SK-N-SH treated with all-trans-retinoic acid at 6 μM for 48 hours (cell line): Measurements from ENCODE around the gene CSF3R.
"Not testable (repeated sequence)": the region's sequence is repeated elsewhere in the genome, so short reads cannot be mapped to it uniquely, and the experiment has no call there.

Experiments used
- ATAC-seq: fragments of 200-7000 bp; cut with Tn5 transposase; 3 replicates; pipeline ENCODE4 v1.9.1; 2020; ENCODE audit warnings: mild to moderate bottlenecking, moderate library complexity
- BACH2 ChIP-seq: fragments of 250-450 bp; sonication (Bioruptor Pico); IDR thresholded peaks from 2 replicates; pipeline ENCODE4 v1.9.0; 2021; ENCODE audit warnings: mild to moderate bottlenecking, borderline replicate concordance
- CSDC2 ChIP-seq: fragments of 250-450 bp; sonication (Bioruptor Pico); IDR thresholded peaks from 2 replicates; pipeline ENCODE4 v1.5.0; 2020; ENCODE audit warnings: mild to moderate bottlenecking, moderate library complexity
- ESRRG ChIP-seq: fragments of 250-450 bp; sonication (Bioruptor Pico); IDR thresholded peaks from 2 replicates; pipeline ENCODE4 v1.6.1; 2021; ENCODE audit warnings: mild to moderate bottlenecking
- ISL1 ChIP-seq: fragments of 250-450 bp; sonication (Bioruptor Pico); IDR thresholded peaks from 2 replicates; pipeline ENCODE4 v2.1.2; 2022; ENCODE audit warnings: mild to moderate bottlenecking, moderate library complexity
- OSR1 ChIP-seq: fragments of 250-450 bp; sonication (Bioruptor Pico); IDR thresholded peaks from 2 replicates; pipeline ENCODE4 v1.8.0; 2022; ENCODE audit warnings: moderate library complexity, mild to moderate bottlenecking, inconsistent platforms
- PPARA ChIP-seq: fragments of 250-450 bp; sonication (Bioruptor Pico); IDR thresholded peaks from 2 replicates; pipeline ENCODE4 v1.5.0; 2020; ENCODE audit warnings: mild to moderate bottlenecking, borderline replicate concordance
- SNAI2 ChIP-seq: fragments of 250-450 bp; sonication (Bioruptor Pico); IDR thresholded peaks from 2 replicates; pipeline ENCODE4 v1.5.0; 2020; ENCODE audit warnings: mild to moderate bottlenecking, moderate library complexity
- TCF4 ChIP-seq: fragments of 250-450 bp; sonication (Bioruptor Pico); IDR thresholded peaks from 2 replicates; pipeline ENCODE4 v1.8.0; 2021; ENCODE audit warnings: mild to moderate bottlenecking, moderate library complexity, borderline replicate concordance
- TOX ChIP-seq: fragments of 250-450 bp; sonication (Bioruptor Pico); IDR thresholded peaks from 2 replicates; pipeline ENCODE4 v1.8.0; 2021; ENCODE audit warnings: mild to moderate bottlenecking, moderate library complexity, borderline replicate concordance
- ZC3H10 ChIP-seq: fragments of 250-450 bp; sonication (Bioruptor Pico); IDR thresholded peaks from 2 replicates; pipeline ENCODE4 v1.5.1; 2021; ENCODE audit warnings: mild to moderate bottlenecking, moderate library complexity
- ZNF70 ChIP-seq: fragments of 450-650 bp; formaldehyde crosslinking; IDR thresholded peaks from 2 replicates; pipeline ENCODE4 v1.5.0; 2020; ENCODE audit warnings: mild to moderate bottlenecking, moderate library complexity
- ZNF8 ChIP-seq: fragments of 450-650 bp; formaldehyde crosslinking; IDR thresholded peaks from 2 replicates; pipeline ENCODE4 v1.5.0; 2020; ENCODE audit warnings: mild to moderate bottlenecking, moderate library complexity
- TF ChIP-seq, protein P1 (sequence below): fragments of 250-450 bp; sonication (Bioruptor Pico); IDR thresholded peaks from 2 replicates; pipeline ENCODE4 v1.5.0; 2020; ENCODE audit warnings: mild to moderate bottlenecking, moderate library complexity
- TF ChIP-seq, protein P2 (sequence below): fragments of 250-450 bp; sonication (Bioruptor Pico); IDR thresholded peaks from 2 replicates; pipeline ENCODE4 v1.5.1; 2021; ENCODE audit warnings: mild to moderate bottlenecking, moderate library complexity
- TF ChIP-seq, protein P3 (sequence below): fragments of 250-450 bp; sonication (Bioruptor Pico); IDR thresholded peaks from 2 replicates; pipeline ENCODE4 v1.8.0; 2020; ENCODE audit warnings: mild to moderate bottlenecking, moderate library complexity, borderline replicate concordance
- TF ChIP-seq, protein P4 (sequence below): fragments of 250-450 bp; sonication (Bioruptor Pico); IDR thresholded peaks from 2 replicates; pipeline ENCODE4 v1.8.0; 2021; ENCODE audit warnings: low read depth, mild to moderate bottlenecking, moderate library complexity, borderline replicate concordance

Gene CSF3R

DNA sequence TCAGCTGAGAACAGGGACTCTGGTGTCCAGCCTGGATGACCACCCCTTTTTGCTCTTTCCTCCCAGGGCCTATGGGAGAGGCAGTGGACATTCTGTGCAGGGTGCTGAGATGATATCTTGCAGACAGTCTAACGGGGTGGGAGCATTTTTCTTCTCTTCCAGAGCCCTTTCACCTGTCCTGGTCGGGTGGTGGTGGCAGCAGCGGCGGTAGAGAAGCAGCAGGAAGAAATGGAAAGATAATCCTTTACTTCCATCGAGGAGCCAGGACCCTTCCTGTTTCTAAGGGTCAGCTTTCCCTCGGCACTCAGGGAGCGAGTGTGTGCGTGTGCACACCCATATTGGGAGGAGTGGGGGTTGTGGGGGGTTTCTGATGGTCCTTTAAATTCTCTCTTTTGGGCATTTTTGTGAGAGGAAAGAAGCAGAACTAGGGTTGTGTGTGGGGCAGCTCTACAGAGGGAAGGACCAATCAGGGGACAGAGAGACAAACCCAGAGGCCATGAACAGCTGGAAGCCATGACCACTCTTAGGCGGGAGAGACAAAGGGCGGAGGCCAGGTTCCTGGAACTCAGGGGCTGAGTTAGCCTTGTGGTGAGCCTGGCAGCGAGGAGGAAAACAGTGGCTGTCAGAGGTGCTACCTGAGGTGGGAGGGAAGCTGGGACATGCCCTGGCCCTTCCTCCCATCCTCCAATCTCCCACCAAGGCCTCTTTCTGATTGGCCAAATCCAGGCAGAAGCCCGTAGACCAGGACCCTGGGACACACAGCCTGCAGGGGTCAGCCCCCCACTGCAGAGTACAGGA, 31.2 kb upstream of the CSF3R start (continued):
- TF ChIP-seq, protein P1, sequence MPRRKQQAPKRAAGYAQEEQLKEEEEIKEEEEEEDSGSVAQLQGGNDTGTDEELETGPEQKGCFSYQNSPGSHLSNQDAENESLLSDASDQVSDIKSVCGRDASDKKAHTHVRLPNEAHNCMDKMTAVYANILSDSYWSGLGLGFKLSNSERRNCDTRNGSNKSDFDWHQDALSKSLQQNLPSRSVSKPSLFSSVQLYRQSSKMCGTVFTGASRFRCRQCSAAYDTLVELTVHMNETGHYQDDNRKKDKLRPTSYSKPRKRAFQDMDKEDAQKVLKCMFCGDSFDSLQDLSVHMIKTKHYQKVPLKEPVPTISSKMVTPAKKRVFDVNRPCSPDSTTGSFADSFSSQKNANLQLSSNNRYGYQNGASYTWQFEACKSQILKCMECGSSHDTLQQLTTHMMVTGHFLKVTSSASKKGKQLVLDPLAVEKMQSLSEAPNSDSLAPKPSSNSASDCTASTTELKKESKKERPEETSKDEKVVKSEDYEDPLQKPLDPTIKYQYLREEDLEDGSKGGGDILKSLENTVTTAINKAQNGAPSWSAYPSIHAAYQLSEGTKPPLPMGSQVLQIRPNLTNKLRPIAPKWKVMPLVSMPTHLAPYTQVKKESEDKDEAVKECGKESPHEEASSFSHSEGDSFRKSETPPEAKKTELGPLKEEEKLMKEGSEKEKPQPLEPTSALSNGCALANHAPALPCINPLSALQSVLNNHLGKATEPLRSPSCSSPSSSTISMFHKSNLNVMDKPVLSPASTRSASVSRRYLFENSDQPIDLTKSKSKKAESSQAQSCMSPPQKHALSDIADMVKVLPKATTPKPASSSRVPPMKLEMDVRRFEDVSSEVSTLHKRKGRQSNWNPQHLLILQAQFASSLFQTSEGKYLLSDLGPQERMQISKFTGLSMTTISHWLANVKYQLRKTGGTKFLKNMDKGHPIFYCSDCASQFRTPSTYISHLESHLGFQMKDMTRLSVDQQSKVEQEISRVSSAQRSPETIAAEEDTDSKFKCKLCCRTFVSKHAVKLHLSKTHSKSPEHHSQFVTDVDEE, result no peak
- no peak for TF ChIP-seq ZC3H10 (CRISPR knock-in tag)
- no peak for TF ChIP-seq ZNF70
- TF ChIP-seq, protein P2, sequence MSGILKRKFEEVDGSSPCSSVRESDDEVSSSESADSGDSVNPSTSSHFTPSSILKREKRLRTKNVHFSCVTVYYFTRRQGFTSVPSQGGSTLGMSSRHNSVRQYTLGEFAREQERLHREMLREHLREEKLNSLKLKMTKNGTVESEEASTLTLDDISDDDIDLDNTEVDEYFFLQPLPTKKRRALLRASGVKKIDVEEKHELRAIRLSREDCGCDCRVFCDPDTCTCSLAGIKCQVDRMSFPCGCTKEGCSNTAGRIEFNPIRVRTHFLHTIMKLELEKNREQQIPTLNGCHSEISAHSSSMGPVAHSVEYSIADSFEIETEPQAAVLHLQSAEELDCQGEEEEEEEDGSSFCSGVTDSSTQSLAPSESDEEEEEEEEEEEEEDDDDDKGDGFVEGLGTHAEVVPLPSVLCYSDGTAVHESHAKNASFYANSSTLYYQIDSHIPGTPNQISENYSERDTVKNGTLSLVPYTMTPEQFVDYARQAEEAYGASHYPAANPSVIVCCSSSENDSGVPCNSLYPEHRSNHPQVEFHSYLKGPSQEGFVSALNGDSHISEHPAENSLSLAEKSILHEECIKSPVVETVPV, result no peak

DNA sequence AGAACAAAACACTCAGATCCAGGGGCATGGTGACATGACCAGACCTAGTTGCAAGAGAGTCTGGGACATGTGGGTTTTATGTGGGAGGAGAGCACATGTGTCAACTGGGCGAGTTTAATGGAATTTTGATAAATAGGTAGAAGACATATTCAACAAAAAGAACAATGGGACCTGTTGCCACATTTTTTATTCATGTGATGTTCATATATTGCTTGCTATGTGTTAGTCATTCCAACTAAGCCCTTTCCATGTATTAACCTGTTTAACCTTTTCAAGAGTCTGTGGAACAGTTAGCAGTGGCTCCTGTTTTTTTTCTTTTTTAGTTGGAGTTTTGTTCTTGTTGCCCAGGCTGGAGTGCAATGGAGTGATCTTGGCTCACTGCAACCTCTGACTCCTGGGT, 30.1 kb upstream of the CSF3R start:
- ATAC-seq, result no peak
- TF ChIP-seq PPARA (no peak), ISL1 (CRISPR knock-in tag) (no peak), CSDC2 (no peak), TOX (CRISPR knock-in tag) (no peak)
- TF ChIP-seq, protein P3, sequence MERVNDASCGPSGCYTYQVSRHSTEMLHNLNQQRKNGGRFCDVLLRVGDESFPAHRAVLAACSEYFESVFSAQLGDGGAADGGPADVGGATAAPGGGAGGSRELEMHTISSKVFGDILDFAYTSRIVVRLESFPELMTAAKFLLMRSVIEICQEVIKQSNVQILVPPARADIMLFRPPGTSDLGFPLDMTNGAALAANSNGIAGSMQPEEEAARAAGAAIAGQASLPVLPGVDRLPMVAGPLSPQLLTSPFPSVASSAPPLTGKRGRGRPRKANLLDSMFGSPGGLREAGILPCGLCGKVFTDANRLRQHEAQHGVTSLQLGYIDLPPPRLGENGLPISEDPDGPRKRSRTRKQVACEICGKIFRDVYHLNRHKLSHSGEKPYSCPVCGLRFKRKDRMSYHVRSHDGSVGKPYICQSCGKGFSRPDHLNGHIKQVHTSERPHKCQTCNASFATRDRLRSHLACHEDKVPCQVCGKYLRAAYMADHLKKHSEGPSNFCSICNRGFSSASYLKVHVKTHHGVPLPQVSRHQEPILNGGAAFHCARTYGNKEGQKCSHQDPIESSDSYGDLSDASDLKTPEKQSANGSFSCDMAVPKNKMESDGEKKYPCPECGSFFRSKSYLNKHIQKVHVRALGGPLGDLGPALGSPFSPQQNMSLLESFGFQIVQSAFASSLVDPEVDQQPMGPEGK (CRISPR knock-in tag), result no peak
- TF ChIP-seq, protein P2, result no peak

DNA sequence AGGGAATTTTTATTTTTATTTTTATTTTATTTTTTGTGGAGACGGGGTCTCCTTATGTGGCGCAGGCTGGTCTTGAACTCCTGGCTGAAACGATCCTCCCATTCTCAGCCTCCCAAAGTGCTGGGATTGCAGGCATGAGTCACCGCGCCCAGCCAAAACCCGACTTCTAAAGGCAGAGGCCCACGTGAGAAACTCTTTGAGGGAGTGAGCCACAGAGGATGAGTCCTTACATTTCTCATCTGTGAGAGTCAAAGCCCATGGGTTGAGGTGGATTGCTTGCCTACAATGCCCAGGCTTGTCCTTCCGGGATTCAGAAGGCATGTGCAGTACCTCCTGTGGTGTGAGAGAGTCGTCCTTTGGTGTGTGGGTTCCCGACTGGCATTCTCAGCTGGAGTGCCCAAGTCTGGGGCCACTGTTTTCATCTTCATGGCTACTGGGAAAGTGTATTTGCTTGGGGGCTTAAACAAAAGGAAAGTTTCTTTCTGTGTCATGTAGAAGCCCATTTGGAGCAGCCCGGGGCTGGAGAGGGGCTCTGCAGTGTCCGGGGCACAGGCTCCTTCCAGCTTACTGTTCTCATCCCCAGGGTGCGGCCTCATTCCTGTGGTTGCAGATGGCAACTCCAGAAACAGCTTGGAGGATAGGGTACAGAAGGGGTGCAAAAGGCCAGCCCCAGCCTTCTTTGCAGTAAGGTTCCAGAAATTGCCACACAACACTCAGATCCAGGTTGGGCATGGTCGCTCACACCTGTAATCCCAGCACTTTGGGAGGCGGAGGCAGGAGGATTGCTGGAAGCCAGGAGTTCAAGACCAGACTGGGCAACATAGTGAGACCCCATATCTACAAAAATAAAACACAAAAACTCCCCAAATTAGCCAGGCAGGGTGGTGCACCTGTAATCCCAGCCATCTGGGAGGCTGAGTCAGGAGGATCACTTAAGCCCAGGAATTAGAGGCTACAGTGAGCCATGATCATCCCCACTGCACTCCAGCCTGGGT, 29.4 kb upstream of the CSF3R start:
- ATAC-seq, result no peak
- no peak for TF ChIP-seq TCF4 (CRISPR knock-in tag)
- no peak for TF ChIP-seq ZNF8 (CRISPR knock-in tag)
- TF ChIP-seq ZC3H10 (CRISPR knock-in tag), result no peak
- no peak for TF ChIP-seq ZNF70
- TF ChIP-seq BACH2, result no peak
- TF ChIP-seq OSR1 (CRISPR knock-in tag), result no peak
- TF ChIP-seq ESRRG (CRISPR knock-in tag), result no peak
- TF ChIP-seq, all 23 proteins: peak for 0

DNA sequence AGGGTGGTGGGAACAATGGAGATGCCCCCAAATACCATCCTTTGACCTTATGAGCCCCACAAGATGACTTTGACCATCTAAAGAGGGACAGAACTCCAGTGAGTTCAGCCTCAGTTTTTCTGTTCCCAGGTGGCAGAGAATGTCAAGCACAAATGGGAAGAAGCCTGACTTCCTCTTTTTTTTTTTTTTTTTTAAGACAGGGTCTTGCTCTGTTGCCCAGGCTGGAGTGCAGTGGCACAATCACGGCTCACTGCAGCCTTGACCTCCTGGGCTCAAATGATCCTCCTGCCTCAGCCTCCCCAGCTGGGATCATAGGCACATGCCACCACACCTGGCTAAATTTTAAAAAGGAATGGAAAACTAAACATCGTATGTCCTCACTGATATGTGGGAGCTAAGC, 28.5 kb upstream of the CSF3R start:
- not testable (repeated sequence) for ATAC-seq

DNA sequence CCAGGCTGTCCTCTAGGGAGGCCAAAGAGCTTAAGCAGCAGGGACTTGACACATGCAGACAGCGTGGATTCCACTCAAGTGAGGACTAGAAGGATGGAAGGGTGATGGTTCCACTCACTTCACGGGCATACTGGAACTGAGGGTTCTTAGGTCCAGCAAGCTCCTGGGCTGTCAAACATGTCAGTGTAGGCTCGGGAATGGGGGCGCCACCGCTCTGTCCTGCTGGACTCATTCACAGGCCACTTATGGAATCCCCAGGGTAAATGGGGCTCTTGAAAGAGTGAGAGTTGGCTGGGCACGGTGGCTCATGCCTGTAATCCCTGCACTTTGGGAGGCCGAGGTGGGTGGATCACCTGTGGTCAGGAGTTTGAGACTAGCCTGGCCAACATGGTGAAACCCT, 27.7 kb upstream of the CSF3R start:
- no peak for TF ChIP-seq TOX (CRISPR knock-in tag)
- ATAC-seq, result no peak

DNA sequence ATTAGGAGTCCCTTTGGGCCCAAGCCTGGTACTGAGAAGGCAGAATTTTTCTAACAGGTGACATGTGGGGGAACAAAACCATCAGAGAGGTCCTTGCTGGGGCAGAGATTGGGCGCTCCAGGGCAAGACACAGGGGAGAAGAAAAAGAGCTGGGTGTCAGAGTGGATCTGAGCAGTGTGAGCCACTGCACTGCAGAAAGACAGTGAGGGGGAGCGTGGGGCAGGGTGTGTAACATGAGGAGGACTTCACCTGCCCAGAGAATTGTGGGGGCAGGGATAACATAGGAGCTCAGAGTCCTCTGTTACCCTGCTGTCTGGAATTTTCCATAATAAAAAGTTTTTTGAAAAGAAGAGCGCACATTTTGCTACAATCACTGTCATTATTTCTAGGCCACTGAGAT, 25.5 kb upstream of the CSF3R start:
- TF ChIP-seq PPARA (no peak), ZC3H10 (CRISPR knock-in tag) (no peak), OSR1 (CRISPR knock-in tag) (no peak), TOX (CRISPR knock-in tag) (no peak), BACH2 (no peak), TCF4 (CRISPR knock-in tag) (no peak), SNAI2 (CRISPR knock-in tag) (no peak)
- TF ChIP-seq, protein P4, sequence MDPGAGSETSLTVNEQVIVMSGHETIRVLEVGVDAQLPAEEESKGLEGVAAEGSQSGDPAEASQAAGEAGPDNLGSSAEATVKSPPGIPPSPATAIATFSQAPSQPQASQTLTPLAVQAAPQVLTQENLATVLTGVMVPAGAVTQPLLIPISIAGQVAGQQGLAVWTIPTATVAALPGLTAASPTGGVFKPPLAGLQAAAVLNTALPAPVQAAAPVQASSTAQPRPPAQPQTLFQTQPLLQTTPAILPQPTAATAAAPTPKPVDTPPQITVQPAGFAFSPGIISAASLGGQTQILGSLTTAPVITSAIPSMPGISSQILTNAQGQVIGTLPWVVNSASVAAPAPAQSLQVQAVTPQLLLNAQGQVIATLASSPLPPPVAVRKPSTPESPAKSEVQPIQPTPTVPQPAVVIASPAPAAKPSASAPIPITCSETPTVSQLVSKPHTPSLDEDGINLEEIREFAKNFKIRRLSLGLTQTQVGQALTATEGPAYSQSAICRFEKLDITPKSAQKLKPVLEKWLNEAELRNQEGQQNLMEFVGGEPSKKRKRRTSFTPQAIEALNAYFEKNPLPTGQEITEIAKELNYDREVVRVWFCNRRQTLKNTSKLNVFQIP (CRISPR knock-in tag), result no peak
- TF ChIP-seq, protein P3 (CRISPR knock-in tag), result no peak
- ATAC-seq, result no peak
